HG03354 (cell line): Measurements from ENCODE around the gene EXD3.
"Not testable (repeated sequence)": the region's sequence is repeated elsewhere in the genome, so short reads cannot be mapped to it uniquely, and the experiment has no call there.

Experiments
- ATAC-seq: cut with Tn5 transposase; IDR thresholded peaks from one replicate; pipeline ENCODE4 v1.9.1; 2021; ENCODE audit warnings: mild to moderate bottlenecking; ENCODE audit not compliant: unreplicated experiment, poor library complexity, severe bottlenecking

The EXD3 gene

GRCh38 chr9:137459601-137460362, 36.8 kb upstream of the EXD3 start:
- ATAC-seq: no peak

- peak; percentile 64 for ATAC-seq
These were observed 36.2 kb upstream of the EXD3 start, which contains the start of gene NSMF for GRCh38 chr9:137459152-137459600. Gene NSMF (minus strand): TSS chr9:137459334. CDS start chr9:137459102, 232 bp downstream.

- peak; percentile 10 for ATAC-seq
These were observed 35.5 kb upstream of the EXD3 start for GRCh38 chr9:137458194-137459151.

- ATAC-seq: no peak
These were observed 34.6 kb upstream of the EXD3 start for GRCh38 chr9:137457406-137458193.

GRCh38 chr9:137456864-137457405, 34.0 kb upstream of the EXD3 start:
- ATAC-seq: no peak

- no peak for ATAC-seq
These were observed 33.3 kb upstream of the EXD3 start for GRCh38 chr9:137456061-137456863.

- ATAC-seq: no peak
These were observed 32.5 kb upstream of the EXD3 start for GRCh38 chr9:137455359-137455991.

GRCh38 chr9:137454597-137455358, 31.8 kb upstream of the EXD3 start:
- ATAC-seq: no peak

- peak; percentile 34 for ATAC-seq
These were observed 31.2 kb upstream of the EXD3 start for GRCh38 chr9:137454145-137454596.

- peak; percentile 65 for ATAC-seq
These were observed 30.7 kb upstream of the EXD3 start for GRCh38 chr9:137453643-137454081.

GRCh38 chr9:137452761-137453642, 30.0 kb upstream of the EXD3 start:
- ATAC-seq: no peak

GRCh38 chr9:137452006-137452760, 29.2 kb upstream of the EXD3 start:
- ATAC-seq: no peak

GRCh38 chr9:137451264-137452005, 28.5 kb upstream of the EXD3 start:
- ATAC-seq: not testable (repeated sequence)

GRCh38 chr9:137450539-137451222, 27.7 kb upstream of the EXD3 start:
- ATAC-seq: not testable (repeated sequence)
